Mesendoderm (in vitro differentiated cells): Measurements from ENCODE around the gene IGDCC3.

Experiments
- DNase-seq: peaks from one replicate; pipeline ENCODE4 v3.0.0; 2013
- H2AK5ac ChIP-seq: 2 replicates; pipeline ENCODE4 v1.6.1; 2013; ENCODE audit warnings: low read length, inconsistent platforms
- H2BK120ac ChIP-seq: 2 replicates; pipeline ENCODE4 v1.6.1; 2013; ENCODE audit warnings: low read depth, mild to moderate bottlenecking, low read length, moderate library complexity, mixed read lengths
- H2BK15ac ChIP-seq: replicated peaks from 2 replicates; pipeline ENCODE4 v1.6.1; 2013; ENCODE audit warnings: low read depth, mild to moderate bottlenecking, moderate library complexity
- H2BK5ac ChIP-seq: 2 replicates; pipeline ENCODE4 v1.6.1; 2013; ENCODE audit warnings: low read length, inconsistent platforms
- H3K18ac ChIP-seq: 2 replicates; pipeline ENCODE4 v1.6.1; 2013; ENCODE audit warnings: mild to moderate bottlenecking, low read length, mixed read lengths
- H3K23ac ChIP-seq: one replicate; pipeline ENCODE4 v1.6.1; 2013; ENCODE audit warnings: low read length
- H3K27ac ChIP-seq: 2 replicates; pipeline ENCODE4 v1.5.1; 2013; ENCODE audit warnings: low read depth, mild to moderate bottlenecking, inconsistent platforms, low read length, moderate library complexity
- H3K27me3 ChIP-seq: 2 replicates; pipeline ENCODE4 v1.6.1; 2013; ENCODE audit warnings: low read length, control low read depth, mild to moderate bottlenecking, inconsistent platforms; ENCODE audit not compliant: insufficient read depth, poor library complexity
- H3K36me3 ChIP-seq: 2 replicates; pipeline ENCODE4 v1.6.1; 2013; ENCODE audit warnings: low read length, inconsistent platforms; ENCODE audit not compliant: control insufficient read depth, insufficient read depth
- H3K4ac ChIP-seq: one replicate; pipeline ENCODE4 v1.6.1; 2013; ENCODE audit warnings: low read depth, mild to moderate bottlenecking, low read length, moderate library complexity
- H3K4me1 ChIP-seq: 2 replicates; pipeline ENCODE4 v1.6.1; 2013; ENCODE audit warnings: low read depth, low read length, inconsistent platforms; ENCODE audit not compliant: control insufficient read depth
- H3K4me2 ChIP-seq: 2 replicates; pipeline ENCODE4 v1.6.1; 2013; ENCODE audit warnings: low read length
- H3K4me3 ChIP-seq: 2 replicates; pipeline ENCODE4 v1.5.1; 2013; ENCODE audit warnings: mild to moderate bottlenecking, low read length
- H3K56ac ChIP-seq: one replicate; pipeline ENCODE4 v1.6.1; 2013; ENCODE audit warnings: low read length
- H3K79me1 ChIP-seq: 2 replicates; pipeline ENCODE4 v1.6.1; 2013; ENCODE audit warnings: low read length, inconsistent platforms
- H3K79me2 ChIP-seq: 2 replicates; pipeline ENCODE4 v1.6.1; 2013; ENCODE audit warnings: mild to moderate bottlenecking, low read length; ENCODE audit not compliant: control insufficient read depth, insufficient read depth
- H3K9ac ChIP-seq: 2 replicates; pipeline ENCODE4 v1.6.1; 2013; ENCODE audit warnings: low read length, inconsistent platforms
- H4K5ac ChIP-seq: one replicate; pipeline ENCODE4 v1.6.1; 2013; ENCODE audit warnings: low read length
- H4K8ac ChIP-seq: one replicate; pipeline ENCODE4 v1.6.1; 2013; ENCODE audit warnings: low read depth, mild to moderate bottlenecking, control low read depth, low read length, moderate library complexity
- WGBS: extraction: QIAGEN DNeasy Blood & Tissue Kit; methylation state at CpG from one replicate; pipeline ENCODE4 v1.1.7; 2013; ENCODE audit warnings: low lambda C conversion rate, missing lambda C conversion rate; ENCODE audit not compliant: insufficient coverage; ENCODE audit errors: extremely low coverage; 5-methylcytosine and 5-hydroxymethylcytosine counted together

IGDCC3 gene

DNA sequence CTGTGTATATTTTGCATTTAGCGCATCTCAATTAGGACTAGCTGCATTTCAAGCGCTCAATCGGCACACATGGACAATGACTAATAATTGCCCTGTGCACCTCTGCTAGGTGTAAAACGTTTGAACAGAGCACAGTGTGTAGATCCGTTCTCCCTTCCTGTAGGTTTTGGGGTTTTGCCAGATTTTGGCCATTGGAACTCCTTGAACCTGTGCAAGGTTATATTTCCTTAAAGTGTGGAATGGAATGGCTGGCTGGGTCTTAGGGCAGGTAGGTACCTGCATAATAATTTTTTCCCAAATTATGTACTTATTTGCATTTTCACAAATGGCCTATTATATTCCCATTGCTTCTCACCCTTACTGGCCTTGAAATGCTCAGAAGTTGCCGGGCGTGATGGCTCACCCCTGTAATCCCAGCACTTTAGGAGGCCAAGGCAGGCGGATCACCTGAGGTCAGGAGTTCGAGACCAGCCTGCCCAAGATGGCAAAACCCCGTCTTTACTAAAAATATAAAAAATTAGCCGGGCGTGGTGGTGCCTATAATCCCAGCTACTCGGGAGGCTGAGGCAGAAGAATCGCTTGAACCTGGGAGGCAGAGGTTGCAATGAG, 72.5 kb downstream of the IGDCC3 start:
- H3K4me2 ChIP-seq: no peak overlapping the region
- no peak overlapping the region for H3K9ac ChIP-seq
- no peak overlapping the region for H3K18ac ChIP-seq
- H3K56ac ChIP-seq: peak overlapping the region; percentile 10
- H3K36me3 ChIP-seq: no peaks in the 10 kb centered on the region
- no peak overlapping the region for H4K8ac ChIP-seq
- peak overlapping the region; percentile 11 for H3K27ac ChIP-seq
- no peaks in the 10 kb centered on the region for H3K27me3 ChIP-seq
- no peak overlapping the region for H2BK120ac ChIP-seq
- H2BK5ac ChIP-seq: no peak overlapping the region
- no peak overlapping the region for H2AK5ac ChIP-seq
- H4K5ac ChIP-seq: no peak overlapping the region
- H3K4me3 ChIP-seq: no peak overlapping the region
- H3K23ac ChIP-seq: no peak overlapping the region
- no peaks in the 10 kb centered on the region for H3K79me2 ChIP-seq
- H3K79me1 ChIP-seq: no peaks in the 10 kb centered on the region
- H3K4me1 ChIP-seq: no peaks in the 10 kb centered on the region
- WGBS: no CpG with 5 or more reads among the region's 14 CpGs
- H2BK15ac ChIP-seq: no peak overlapping the region
- no peak for DNase-seq
- H3K4ac ChIP-seq: no peak overlapping the region

DNA sequence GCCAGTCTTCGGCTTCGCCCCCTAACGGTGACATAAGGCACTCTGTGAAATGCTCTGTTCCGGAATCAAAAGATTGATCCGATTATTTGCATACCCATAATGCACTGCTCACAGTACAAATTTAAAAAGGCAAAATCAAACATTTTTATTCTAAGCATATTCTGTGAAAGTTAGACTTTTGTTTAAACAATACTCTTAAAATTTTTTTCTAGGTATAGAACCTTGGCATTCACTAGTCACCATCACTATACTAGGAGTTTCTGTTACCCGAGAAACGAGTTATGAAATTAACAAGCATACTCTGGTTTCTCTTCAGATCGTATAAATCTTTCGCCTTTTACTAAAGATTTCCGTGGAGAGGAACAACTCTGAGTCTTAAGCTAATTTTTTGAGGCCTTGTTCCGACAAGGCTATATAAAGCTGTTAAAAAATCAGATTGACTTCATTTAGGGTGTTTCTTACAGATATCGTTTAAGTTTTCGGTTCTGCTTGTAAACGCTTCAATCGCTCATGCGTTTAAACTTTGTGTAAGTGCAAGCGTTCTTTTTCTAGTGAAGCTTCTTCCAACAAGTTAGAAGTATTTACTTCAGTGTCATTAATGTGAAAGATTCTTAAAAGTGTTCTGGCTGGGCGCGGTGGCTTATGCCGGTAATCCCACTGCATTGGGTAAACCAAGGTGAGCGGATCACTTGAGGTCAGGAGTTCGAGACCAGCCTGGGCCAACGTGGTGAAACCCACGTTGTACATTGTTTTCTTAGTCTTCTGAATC, 73.2 kb downstream of the IGDCC3 start, which contains the start of gene RNU5B-1:
Gene RNU5B-1 (plus strand): TSS at position 297 of the 769 bp plus-strand sequence.
- no peaks in the 10 kb centered on the region for H3K4me1 ChIP-seq
- H3K36me3 ChIP-seq: no peaks in the 10 kb centered on the region
- peak within 1 kb of the TSS; percentile 90 for H4K8ac ChIP-seq
- H3K18ac ChIP-seq: peak within 1 kb of the TSS; percentile 98
- peak within 1 kb of the TSS; percentile 70 for H3K4me2 ChIP-seq
- H2BK120ac ChIP-seq: peak within 1 kb of the TSS; percentile 69
- peak within 1 kb of the TSS; percentile 82 for H2BK5ac ChIP-seq
- H3K79me2 ChIP-seq: no peaks in the 10 kb centered on the region
- H2BK15ac ChIP-seq: peak within 1 kb of the TSS; percentile 79
- no peaks in the 10 kb centered on the region for H3K27me3 ChIP-seq
- H4K5ac ChIP-seq: peak within 1 kb of the TSS; percentile 66
- H3K9ac ChIP-seq: peak within 1 kb of the TSS; percentile 86
- peak within 1 kb of the TSS; percentile 61 for H3K4ac ChIP-seq
- peak; percentile 99 for DNase-seq
- H2AK5ac ChIP-seq: no peak within 1 kb of the TSS
- peak within 1 kb of the TSS; percentile 26 for H3K4me3 ChIP-seq
- peak within 1 kb of the TSS; percentile 57 for H3K27ac ChIP-seq
- H3K56ac ChIP-seq: peak within 1 kb of the TSS; percentile 89
- H3K23ac ChIP-seq: no peak within 1 kb of the TSS
- no CpG with 5 or more reads among the region's 24 CpGs for WGBS
- no peaks in the 10 kb centered on the region for H3K79me1 ChIP-seq

DNA sequence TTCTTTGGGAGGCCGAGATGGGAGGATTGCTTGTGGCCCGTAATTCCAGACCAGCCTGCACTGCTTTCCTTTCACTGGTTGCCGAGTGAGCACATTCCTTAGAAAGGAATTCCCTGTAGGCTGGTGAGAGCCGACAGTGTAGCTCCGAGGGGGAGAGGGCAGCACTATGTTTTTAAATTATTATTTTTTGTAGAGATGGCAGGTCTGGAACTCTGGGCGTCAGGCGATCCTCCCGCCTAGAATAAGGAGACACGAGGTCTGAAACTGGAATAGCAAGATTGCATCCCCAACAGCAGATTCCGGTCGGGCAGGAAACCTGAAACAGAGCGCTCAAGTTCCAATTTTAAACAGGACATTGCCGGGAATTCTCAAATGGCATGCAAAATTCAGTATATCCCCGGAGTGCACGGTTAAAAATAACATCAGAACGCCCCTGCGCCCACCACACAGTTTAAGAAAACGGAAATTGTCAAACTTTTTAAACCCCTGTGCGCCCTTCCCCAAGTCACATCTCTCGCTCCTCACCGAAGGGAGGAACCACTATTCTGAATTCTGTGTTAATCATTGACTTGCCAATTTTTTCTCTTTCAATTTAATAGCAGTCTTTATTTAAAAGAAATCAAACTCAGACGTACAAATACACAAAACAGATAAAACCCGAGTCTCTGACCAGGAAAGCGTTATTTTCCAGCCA, 74.0 kb downstream of the IGDCC3 start:
- Histone ChIP-seq H2BK5ac (peak overlapping the region; percentile 82), H3K18ac (peak overlapping the region; percentile 98), H2BK120ac (peak overlapping the region; percentile 69), H3K36me3 (no peaks in the 10 kb centered on the region), H4K5ac (peak overlapping the region; percentile 66), H3K9ac (peak overlapping the region; percentile 86), H3K4ac (peak overlapping the region; percentile 61), H3K4me1 (no peaks in the 10 kb centered on the region), H3K79me1 (no peaks in the 10 kb centered on the region), H3K56ac (peak overlapping the region; percentile 89), H3K23ac (no peak overlapping the region), H3K4me2 (peak overlapping the region; percentile 70), H3K79me2 (no peaks in the 10 kb centered on the region), H3K4me3 (peak overlapping the region; percentile 26), H3K27me3 (no peaks in the 10 kb centered on the region), H2AK5ac (no peak overlapping the region), H3K27ac (peak overlapping the region; percentile 57), H2BK15ac (peak overlapping the region; percentile 79), H4K8ac (peak overlapping the region; percentile 90)
- DNase-seq: peak; percentile 94
- no CpG with 5 or more reads among the region's 24 CpGs for WGBS

DNA sequence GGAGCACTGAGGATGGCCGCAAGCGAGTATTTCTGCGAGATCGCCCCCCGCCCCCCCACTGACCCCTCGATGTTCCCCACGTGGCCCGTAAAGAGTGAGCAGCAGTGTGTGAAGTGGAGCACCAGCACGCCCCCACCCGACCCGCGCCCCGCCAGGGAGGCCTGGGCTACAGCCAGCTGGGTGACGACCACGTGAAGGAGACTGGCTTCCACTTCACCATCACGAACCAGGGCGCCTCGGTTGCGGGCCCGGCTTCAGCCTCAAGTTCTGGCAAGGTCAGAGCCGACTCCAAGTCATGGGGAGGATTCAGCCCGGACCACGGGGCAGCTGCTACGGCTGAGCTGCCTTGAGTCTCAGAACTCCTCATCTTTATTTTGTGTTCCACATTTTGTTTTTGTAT, 75.7 kb downstream of the IGDCC3 start:
- H3K4me3 ChIP-seq: no peak overlapping the region
- no peak overlapping the region for H4K8ac ChIP-seq
- H3K4me1 ChIP-seq: no peaks in the 10 kb centered on the region
- no peak overlapping the region for H3K4me2 ChIP-seq
- no peaks in the 10 kb centered on the region for H3K27me3 ChIP-seq
- no peak overlapping the region for H3K56ac ChIP-seq
- no peaks in the 10 kb centered on the region for H3K79me2 ChIP-seq
- DNase-seq: no peak
- no peak overlapping the region for H3K23ac ChIP-seq
- H3K18ac ChIP-seq: no peak overlapping the region
- H2BK15ac ChIP-seq: no peak overlapping the region
- H2AK5ac ChIP-seq: no peak overlapping the region
- H3K4ac ChIP-seq: no peak overlapping the region
- no peak overlapping the region for H3K27ac ChIP-seq
- H2BK5ac ChIP-seq: no peak overlapping the region
- no peaks in the 10 kb centered on the region for H3K79me1 ChIP-seq
- H3K36me3 ChIP-seq: no peaks in the 10 kb centered on the region
- WGBS: no CpG with 5 or more reads among the region's 24 CpGs
- H3K9ac ChIP-seq: no peak overlapping the region
- no peak overlapping the region for H2BK120ac ChIP-seq
- H4K5ac ChIP-seq: no peak overlapping the region

DNA sequence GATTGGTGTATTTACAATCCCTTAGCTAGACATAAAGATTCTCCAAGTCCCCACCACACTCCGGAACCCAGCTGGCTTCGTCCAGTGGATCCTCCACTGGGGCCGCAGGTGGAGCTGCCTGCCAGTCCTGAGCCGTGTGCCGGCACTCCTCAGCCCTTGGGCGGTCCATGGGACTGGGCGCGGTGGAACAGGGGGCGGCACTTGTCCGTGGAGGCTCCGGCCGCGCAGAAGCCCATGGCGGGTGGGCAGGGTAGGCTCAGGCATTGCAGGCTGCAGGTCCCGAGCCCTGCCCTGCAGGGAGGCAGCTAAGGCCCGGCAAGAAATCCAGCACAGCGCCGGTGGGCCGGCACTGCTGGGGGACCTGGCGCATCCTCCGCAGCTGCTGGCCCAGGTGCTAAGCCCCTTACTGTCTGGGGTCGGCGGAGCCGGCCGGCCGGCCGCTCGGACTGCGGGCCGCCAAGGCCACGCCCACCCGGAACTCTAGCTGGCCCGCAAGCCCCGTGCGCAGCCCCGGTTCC, 76.8 kb downstream of the IGDCC3 start:
- no peak overlapping the region for H3K56ac ChIP-seq
- H3K4ac ChIP-seq: no peak overlapping the region
- no peak overlapping the region for H4K5ac ChIP-seq
- no peaks in the 10 kb centered on the region for H3K36me3 ChIP-seq
- no peak overlapping the region for H2AK5ac ChIP-seq
- no peak overlapping the region for H3K18ac ChIP-seq
- no peaks in the 10 kb centered on the region for H3K27me3 ChIP-seq
- no peaks in the 10 kb centered on the region for H3K79me2 ChIP-seq
- H4K8ac ChIP-seq: no peak overlapping the region
- H3K79me1 ChIP-seq: no peaks in the 10 kb centered on the region
- no peak overlapping the region for H3K4me2 ChIP-seq
- H2BK15ac ChIP-seq: no peak overlapping the region
- no peak for DNase-seq
- no peak overlapping the region for H2BK5ac ChIP-seq
- no peak overlapping the region for H3K9ac ChIP-seq
- WGBS: no CpG with 5 or more reads among the region's 36 CpGs
- no peak overlapping the region for H3K23ac ChIP-seq
- H3K4me3 ChIP-seq: no peak overlapping the region
- no peaks in the 10 kb centered on the region for H3K4me1 ChIP-seq
- no peak overlapping the region for H3K27ac ChIP-seq
- H2BK120ac ChIP-seq: no peak overlapping the region
